Measurements from ENCODE around the gene DIP2B. TPM values are rescaled to one million over a fixed set of nuclear protein-coding genes. Genes with fewer than 3 reads are reported as not detected.

DIP2B gene
- total RNA-seq, 1 experiment from 2014 or later, result 26.1 TPM

- Mint-ChIP-seq H3K27me3 (ENCODE audit: low read depth) (no peaks in the 10 kb centered on the region), H3K36me3 (no peaks in the 10 kb centered on the region), H3K4me3 (no peak overlapping the region), H3K27ac (no peak overlapping the region), H3K4me1 (peaks cover 21% of the 10 kb centered on the region), H3K9me3 (no peaks in the 10 kb centered on the region)
- TF ChIP-seq FOXP4 (CRISPR knock-in tag; IDR thresholded peaks at IDR 0.05) (no peak), E2F4 (CRISPR knock-in tag; IDR thresholded peaks at IDR 0.05; ENCODE audit: borderline replicate concordance, low read depth) (no peak), ZNF532 (CRISPR knock-in tag; IDR thresholded peaks at IDR 0.05; ENCODE audit: borderline replicate concordance) (no peak), ZBTB21 (CRISPR knock-in tag; IDR thresholded peaks at IDR 0.05; ENCODE audit: borderline replicate concordance) (no peak), ZMAT4 (CRISPR knock-in tag; IDR thresholded peaks at IDR 0.05) (no peak), ATF3 (CRISPR knock-in tag; conservative IDR thresholded peaks at IDR 0.05) (no peak), HMGA2 (CRISPR knock-in tag; IDR thresholded peaks at IDR 0.05) (no peak), TCF7 (CRISPR knock-in tag; IDR thresholded peaks at IDR 0.05; ENCODE audit: low read depth) (no peak), FOXK1 (CRISPR knock-in tag; IDR thresholded peaks at IDR 0.05) (no peak), CTCF (IDR thresholded peaks at IDR 0.05) (no peak), MAX (CRISPR knock-in tag; IDR thresholded peaks at IDR 0.05) (no peak), IRF2 (CRISPR knock-in tag; IDR thresholded peaks at IDR 0.05; ENCODE audit: borderline replicate concordance, low read depth) (no peak), TEAD1 (CRISPR knock-in tag; IDR thresholded peaks at IDR 0.05) (no peak), PRDM15 (CRISPR knock-in tag; IDR thresholded peaks at IDR 0.05) (no peak)
- DNase-seq (ENCODE audit: low spot score) (no peak), ATAC-seq (no peak)
- ChIA-PET POLR2A (no interaction called here), CTCF (interaction anchor here (0.9 to 1.4 kb wide), 2 partner anchors 10 to 43 kb away, joined by 3 to 4 read pairs; partner anchors contain the start of gene DIP2B)
Measured at GRCh38 chr12:50547742-50548141, 43.0 kb downstream of the DIP2B start.
